GM18870 (cell line): Measurements from ENCODE around the gene MYH8.

Source experiments
- ATAC-seq: cut with Tn5 transposase; IDR thresholded peaks from one replicate; pipeline ENCODE4 v1.9.1; 2021; ENCODE audit warnings: moderate library complexity; ENCODE audit not compliant: unreplicated experiment

Gene MYH8

DNA sequence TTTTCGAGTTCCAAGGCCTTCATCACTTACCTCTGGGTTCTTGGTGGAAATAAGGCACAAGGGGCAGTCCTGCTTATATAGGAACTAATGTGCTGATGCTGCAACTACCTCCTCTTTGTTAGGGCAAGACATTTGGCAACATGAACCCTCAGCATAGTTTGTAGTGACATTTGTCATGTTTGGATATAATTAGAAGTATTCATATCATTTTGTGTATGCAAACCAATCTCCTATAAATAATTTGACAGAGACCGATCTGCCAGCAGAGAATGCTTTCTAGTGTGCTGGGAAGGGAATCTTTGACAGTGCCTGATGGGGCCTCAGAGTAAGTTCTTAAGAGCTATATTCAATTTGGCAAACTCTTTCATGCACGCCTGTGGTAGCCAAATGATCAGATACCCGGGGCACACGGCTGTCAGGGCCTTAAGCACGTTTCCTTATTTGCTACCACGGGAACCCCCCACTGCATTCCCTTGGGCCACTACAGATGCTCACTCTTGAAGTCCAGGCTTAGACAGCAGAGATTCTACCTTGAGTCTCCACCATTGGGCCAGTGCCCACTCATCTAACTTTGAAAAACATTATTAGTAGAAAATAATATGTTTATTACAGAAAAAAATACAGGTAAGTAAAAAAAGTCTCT is at the start of gene MYH8:
TSS of gene MYH8 (minus strand) at position 51 of the 643 bp plus-strand sequence. CDS start 1,723 bp downstream, outside the sequence.
- no peak for ATAC-seq

DNA sequence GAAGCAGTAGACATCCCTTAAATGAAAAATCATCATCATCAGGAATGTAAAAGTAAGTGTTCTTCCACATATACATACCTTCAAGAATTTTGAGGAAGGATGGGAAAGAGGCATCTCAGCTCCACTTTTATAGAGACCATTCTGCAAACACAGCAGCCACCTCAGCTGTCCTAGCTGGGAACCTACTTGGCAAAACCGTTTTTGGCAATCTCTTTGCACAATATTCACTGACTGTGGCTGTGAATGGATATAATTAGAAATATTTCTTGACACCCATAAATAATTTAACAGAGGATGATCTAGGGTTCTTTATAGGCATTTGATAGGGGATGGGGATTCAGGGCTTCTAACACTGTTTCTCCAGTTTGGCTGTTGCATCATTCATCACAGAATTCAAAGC is 47.7 kb upstream of the MYH8 start, which contains the start of gene MYH4:
TSS of gene MYH4 (minus strand) at position 101 of the 400 bp plus-strand sequence. CDS start 2,814 bp downstream, outside the sequence.
- ATAC-seq: no peak

DNA sequence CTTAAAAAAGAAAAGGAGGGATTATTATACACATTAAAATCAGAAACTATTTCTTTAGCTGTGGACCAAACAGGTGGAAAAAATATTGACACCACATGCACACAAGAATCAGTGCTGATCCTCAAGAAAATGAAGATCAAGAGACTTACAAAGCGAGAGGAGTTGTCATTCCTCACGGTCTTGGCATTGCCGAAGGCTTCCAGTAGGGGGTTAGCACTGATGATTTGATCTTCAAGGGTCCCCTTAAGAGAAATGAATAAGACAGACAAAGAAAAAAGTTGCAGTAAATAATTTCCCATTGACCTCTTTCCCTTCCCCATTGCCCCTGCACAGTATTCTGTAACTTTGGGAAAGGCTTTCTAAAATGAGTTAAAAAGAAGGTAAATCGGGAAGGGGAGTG is 41.7 kb upstream of the MYH8 start:
- no peak for ATAC-seq

DNA sequence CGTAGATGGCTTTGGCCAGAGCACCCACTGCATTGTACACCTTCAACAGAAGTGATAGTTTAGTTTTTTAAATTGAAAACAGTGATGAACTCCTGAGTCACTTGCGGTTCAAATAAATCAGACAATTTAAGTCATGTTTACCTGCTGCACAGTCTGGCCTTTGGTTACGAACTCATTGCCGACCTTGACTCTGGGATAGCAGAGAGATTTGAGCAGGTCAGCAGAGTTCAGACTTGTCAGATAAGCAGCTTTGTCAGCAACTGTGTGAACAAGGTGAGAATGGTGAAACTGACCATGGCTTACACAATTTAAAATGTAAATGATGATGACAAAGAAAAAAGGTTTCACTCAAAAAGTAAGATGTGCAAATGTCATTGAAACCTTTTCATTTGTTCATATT is 38.3 kb upstream of the MYH8 start:
- no peak for ATAC-seq

DNA sequence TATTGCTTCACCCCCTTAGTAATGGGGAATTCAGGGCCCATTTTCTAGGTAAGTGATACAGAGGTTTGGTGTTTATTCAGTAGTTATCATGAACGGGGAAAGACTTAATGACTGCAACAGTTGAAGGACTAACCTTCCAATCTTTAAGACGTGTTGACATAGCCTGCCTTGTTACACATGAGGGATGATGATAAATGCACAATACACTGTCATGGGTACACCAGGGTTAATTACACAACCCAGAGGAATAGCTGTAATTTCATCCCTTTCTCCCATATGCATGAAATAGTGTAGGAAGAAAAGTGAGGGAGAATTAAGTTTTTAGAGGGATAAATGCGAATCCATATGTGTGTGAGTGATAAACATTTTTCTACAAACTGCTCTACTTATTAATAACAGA is 37.0 kb upstream of the MYH8 start:
- ATAC-seq: no peak

DNA sequence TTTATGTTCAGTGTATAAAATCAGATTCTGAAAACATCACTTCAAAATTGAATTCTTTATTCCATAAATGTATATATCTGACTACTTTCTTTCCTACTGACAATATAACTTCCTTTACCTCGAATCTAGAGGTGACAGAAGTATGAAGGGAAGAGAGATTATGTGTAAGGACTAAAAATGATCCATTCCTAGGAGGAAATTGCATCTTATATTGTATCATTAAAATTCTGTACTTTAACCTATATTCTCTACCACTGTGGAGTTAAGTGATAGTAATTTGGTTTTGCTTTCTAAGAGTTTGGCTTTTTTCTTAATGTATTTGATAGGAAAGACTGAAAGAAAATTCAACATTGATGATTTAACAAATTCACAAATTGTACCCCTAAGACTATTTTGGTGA is 36.2 kb upstream of the MYH8 start:
- no peak for ATAC-seq

DNA sequence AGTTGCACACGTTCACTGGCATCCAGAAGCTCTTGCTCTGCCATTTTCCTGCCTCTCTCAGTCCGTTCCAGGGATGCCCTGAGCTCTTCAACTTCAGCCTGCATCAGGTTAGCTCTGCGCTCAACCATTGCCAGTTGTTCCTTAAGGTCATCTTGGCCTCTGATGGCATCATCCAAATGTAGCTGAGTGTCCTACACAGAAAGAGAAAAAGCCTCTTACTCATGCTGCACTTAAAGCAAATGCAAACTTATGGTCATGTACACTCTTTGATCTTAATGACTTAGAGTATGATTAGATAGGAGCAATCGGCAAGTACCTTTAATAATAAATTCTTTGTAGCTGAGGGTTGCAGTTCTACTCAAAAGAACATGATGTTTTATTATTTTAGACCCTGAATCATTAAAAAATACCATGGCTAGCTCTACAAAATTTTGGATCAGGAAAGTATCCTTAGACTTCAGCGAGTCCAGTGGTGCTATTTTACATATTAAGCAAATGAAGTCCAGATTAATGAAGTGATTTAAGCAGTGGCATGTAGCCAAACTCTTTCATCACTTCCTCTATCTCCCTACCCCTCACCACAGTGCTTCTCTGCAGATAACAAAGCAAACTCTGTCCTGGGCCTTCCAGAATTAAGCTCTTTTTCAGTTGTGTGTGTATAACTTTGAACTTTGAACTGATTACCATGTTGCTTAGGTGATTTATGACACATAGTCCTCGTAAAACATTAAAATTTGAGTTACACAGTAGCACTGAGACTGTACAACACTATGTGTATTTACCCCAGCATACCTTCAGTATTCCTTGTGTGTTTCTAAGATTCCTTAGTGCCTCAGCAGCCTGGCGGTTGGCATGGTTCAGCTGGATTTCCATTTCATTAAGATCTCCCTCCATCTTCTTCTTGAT is 25.5 kb upstream of the MYH8 start:
- no peak for ATAC-seq

DNA sequence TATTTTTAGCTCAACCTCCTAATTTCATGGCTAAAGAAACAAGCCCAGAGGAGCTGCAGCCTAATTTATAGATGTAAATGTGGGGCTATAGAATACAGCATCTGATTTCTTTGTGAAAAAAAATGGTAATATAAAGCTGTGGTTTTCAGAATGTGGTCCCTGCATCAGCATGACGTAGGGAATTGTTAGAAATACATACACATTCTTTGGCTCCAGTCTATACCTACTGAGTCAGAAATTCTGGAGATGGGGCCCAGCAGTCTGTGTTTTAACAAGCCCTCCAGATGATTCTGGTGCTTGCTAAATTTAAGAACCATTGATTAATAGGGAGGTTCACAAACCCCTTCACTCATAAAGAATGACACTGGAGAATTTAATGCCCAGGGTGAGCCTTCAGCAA is 18.1 kb upstream of the MYH8 start:
- no peak for ATAC-seq

DNA sequence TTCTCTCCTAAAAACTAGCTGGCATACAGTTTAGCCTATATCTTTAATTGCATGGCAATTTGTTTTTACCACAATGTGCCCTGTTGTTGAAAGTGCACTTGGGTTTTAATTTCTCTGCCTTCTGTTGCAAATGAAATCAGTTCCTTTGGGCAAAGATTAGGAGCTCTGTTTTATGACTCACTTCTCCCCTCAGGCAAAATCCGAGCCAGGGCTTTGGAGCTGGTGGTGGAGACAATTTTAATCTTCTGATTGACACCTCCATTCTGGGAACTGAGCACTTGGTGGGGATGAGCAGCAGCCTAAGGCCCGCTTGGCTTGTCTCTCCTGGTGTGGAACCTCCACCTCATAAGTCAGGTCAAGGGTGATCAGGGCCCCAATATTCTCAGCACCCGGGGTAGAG is 13.3 kb upstream of the MYH8 start:
- ATAC-seq: no peak

DNA sequence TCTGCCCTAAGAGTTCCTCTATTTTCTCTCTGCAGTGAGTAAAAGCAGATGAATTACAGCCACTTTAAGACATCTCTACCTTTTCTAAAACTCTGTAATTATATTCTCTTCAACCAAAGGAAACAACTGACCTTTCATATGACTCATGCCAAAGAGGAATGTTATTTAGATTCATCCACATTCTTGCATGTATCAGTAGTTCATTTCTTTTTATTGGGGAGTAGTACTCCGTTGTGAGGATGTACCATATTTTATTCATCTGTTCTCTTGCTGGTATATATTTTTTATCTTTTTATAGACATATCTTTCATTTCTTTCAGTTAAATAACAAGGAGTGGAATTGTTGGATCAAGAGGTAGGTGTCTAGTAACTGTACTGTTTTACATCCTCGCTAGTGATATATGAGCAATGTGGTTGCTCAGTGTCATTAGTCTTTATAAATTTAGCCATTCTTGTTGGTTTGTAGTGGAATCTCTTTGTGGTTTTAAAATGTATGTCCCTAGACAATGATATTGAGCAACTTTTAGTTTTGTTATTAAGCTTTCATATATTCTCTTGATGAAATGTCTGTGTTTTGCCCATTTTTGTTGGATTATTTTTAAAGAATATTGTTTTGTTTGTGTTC is 7.8 kb upstream of the MYH8 start:
- no peak for ATAC-seq

DNA sequence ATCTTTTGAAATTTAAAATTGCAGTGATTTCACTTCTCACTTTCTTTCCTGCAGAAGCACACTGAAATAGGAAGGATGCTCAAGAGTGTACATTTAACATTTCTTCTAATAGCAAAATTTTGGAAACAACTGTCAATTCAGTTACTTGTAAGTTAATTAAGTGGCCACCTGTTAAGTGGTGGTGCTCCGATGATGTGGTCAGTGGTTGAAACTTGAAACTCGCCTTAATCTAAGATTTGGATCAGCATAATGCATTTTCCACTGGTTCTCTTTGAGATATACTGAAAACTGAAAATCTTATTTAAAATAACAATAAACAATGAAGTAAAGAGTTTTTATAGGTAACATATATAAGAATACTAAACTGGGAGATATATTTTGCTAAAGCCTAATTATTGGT is 7.0 kb upstream of the MYH8 start:
- ATAC-seq: no peak

DNA sequence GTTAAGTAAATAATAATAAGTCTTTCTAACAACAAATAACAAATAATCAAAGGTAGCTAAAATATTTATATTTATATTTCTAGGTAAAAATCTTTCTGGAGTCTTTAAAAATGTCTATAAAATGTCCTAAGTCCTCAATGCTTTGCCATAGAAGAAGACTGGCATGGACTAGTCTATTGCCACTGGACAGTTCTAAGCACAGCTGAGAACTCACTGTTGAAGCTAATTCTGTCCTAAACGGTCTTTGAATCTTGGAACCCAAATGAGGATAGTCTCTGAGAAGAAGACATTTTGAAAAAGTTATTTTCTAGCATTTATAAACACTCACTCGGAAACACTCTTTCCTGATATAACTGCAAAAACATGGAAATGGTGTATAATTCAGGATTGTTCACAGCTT is 539 bp downstream of the MYH8 start:
- ATAC-seq: no peak

DNA sequence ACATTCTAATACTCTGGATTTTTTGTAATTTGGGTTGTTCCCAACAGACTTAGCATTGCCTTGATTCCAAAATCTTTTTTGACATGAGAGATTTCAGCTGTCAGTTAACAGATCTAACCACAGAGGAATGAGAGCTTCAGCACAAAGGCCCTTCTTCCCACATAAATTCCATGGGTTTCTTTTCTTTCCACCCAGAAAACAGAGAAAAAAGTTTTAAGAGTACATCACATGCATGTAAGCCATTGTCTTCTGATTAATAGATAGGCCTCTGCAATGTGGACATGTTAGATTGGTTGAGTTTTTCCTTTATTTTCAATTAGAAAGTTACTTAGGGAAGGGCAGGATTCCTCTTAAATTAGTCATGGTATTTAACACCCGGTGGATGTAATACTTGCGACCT is 939 bp downstream of the MYH8 start:
- no peak for ATAC-seq

DNA sequence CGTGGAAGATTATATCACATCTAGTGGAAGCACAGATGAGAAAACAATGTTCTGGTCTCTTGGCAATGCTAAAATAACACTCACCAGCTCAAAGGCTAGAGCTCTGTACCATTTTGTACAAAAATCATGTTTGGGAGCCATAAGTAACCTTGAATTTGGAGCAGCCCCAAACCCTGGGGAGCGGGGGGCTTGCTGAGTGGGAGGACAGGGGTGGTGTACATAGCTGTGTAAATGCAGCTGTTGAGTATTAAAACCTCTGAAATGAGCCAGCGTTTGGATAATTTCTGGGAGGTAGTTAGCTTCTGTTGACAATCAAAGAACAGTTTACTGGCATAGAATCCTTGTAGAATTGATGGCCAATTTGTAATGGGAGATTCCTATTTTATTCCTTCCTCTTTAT is 4.3 kb downstream of the MYH8 start:
- ATAC-seq: no peak

DNA sequence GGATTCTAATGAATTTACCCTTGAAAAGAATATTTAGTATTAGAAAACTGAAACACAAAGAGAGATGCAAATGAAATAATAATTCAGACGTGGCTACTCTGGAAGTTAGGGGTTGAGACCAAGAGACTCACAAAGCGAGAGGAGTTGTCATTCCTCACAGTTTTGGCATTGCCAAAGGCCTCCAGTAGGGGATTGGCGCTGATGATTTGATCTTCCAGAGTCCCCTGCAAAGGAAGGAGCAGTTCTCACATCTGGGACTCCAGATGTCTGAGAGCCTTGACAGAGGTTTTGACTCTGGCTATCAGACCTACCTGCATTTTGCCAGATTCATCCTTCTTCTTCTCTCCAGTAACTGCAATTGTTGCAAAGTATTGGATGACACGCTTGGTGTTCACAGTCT is 6.6 kb downstream of the MYH8 start:
- ATAC-seq: no peak

DNA sequence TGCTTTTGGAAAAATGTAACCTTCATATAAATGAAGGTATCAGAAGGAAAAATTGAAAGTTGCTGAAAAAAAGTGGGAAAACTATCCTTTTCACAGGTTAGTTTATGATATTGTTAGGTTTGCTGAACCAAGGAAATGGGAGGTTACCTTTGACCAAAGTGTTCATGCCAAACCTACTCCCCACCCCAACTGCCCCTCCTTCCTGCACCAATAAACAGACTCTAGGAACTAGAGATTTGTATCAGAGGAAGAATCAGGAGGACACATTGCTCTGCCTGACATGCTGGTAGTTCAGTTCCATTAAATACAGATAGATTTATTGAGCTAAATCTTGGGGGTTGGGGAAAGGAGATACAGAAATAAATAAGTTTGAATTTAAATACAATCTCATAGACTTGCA is 18.2 kb downstream of the MYH8 start:
- no peak for ATAC-seq

DNA sequence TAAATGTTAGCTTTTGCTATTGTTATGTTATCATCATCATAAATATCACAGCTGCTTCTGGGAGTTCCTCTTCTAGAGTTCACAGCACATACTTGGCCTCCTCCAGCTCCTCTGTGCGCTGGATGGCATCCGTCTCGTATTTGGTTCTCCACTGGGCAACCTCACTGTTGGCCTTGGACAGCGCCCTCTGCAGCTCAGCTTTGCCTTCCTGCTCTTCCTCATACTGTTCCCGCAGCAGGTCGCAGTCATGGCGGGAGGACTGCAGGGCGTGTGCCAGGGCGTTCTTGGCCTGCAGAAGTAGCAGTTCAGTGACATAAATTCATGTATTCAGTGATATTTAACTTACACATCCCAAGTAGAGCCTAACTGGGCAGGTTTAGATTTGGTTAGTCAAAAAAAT is 23.4 kb downstream of the MYH8 start:
- no peak for ATAC-seq

DNA sequence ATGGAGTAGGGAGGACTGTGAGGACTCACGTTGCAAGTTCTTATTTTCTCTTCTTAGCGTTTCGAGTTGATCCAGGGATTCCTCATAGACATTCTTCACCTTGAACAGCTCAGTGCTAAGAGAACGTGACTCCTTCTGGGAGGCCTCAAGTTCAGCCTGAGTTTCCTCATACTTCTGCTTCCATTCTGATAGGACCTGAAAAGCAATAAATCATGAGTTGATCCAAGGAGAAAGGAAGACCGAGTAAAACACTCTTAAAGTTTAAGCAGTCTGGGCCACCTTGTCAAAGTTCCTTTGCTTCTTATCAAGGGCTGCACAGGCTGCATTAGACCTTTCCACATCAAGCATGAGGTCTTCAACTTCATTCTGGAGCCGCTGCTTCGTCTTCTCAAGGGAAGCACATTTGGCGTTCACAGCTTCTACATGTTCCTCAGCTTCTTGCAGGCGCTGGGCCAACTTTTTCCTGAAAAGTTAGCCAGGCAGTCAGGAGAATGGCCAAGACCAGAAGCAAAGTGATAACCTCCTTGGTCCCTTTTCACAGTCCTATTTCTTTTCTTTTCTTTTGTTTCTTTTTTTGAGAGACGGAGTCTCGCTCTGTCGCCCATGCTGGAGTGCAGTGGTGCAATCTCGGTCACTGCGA is 25.1 kb downstream of the MYH8 start:
- ATAC-seq: no peak

DNA sequence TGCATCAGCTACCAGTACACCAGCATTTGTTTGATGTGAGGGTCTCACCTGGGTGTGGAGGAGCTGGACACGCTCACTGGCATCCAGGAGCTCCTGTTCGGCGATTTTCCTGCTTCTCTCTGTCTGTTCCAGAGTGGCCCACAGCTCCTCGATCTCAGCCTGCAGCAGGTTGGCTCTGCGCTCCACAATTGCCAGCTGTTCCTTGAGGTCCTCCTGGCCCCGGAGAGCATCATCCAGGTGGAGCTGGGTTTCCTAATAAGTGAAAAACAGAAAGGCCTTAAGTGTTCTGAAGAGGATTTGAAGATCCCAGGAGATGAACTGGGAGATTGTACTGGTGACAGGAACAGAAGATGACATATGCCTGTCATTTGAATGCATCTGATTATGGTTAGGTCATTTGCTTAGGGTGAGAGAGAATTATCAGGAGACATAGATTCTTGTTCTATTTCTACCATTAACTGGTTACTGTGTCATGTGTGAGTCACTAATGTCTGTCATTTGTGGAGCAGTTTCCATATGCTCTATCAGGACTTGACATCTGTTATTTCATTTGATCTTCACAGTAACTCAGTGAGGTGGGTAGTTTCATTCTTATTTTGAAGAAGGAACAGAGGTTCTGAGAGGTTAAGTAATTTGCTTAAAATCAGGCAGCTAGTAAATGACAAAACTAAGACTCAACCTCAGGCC is 27.4 kb downstream of the MYH8 start:
- ATAC-seq: peak; percentile 64

DNA sequence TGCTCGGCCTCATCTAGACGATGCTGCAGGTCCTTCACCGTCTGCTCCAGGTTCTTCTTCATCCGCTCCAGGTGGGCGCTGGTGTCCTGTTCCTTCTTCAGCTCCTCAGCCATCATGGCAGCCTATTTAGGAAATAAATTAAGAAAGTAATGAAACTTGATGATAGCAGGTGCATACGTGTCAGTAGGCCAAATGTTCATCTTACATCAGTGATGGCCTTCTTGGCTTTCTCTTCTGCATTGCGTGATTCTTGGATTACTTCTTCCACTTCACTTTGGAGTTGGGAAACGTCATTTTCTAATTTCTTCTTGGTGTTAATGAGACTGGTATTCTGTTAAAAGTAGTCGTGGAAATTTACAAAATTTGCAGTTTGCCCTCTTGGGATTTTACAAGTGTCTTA is 28.9 kb downstream of the MYH8 start:
- no peak for ATAC-seq

DNA sequence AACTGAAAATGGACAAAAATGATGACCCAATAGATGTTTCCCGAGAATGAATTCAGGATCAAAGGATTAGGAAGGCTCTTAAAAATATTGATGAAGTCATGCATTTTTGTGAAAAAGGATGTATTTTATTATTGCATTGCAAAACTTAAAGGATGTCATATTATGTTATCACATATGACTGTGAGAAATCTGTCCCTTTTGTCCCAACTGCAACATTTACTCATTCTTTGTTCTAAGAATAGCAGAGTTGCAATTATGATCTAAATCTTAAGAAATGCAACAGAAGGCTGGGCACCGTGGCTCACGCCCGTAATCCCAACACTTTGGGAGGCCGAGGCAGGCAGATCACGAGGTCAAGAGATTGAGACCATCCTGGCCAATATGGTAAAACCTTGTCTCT is 35.9 kb downstream of the MYH8 start:
- no peak for ATAC-seq
